Mucosa of stomach (tissue), 1 donor: ENCODE data around the gene SLCO2B1.

Experiments used
- H3K27me3 ChIP-seq: one replicate; pipeline ENCODE4 v1.7.0; 2013; ENCODE audit warnings: mild to moderate bottlenecking, low read length; ENCODE audit not compliant: control insufficient read depth, insufficient read depth
- H3K36me3 ChIP-seq: one replicate; pipeline ENCODE4 v1.7.0; 2013; ENCODE audit warnings: low read length; ENCODE audit not compliant: control insufficient read depth, insufficient read depth
- H3K4me1 ChIP-seq: one replicate; pipeline ENCODE4 v1.7.0; 2013; ENCODE audit warnings: mild to moderate bottlenecking, low read length; ENCODE audit not compliant: control insufficient read depth, insufficient read depth
- H3K4me3 ChIP-seq: one replicate; pipeline ENCODE4 v1.7.0; 2013; ENCODE audit warnings: low read length
- H3K9ac ChIP-seq: one replicate; pipeline ENCODE4 v1.7.0; 2013; ENCODE audit warnings: mild to moderate bottlenecking, low read length, moderate library complexity
- H3K9me3 ChIP-seq: one replicate; pipeline ENCODE4 v1.7.0; 2013; ENCODE audit warnings: mild to moderate bottlenecking, low read length, moderate library complexity; ENCODE audit not compliant: control insufficient read depth
- donor health status: Pancreatic carcinoma.

The SLCO2B1 gene

GRCh38 chr11:75147191-75147874, 3.6 kb upstream of the SLCO2B1 start:
- no peaks in the 10 kb centered on the region for H3K36me3 ChIP-seq
- H3K9me3 ChIP-seq = no peaks in the 10 kb centered on the region
- no peak overlapping the region for H3K9ac ChIP-seq
- H3K4me3 ChIP-seq = no peak overlapping the region
- no peaks in the 10 kb centered on the region for H3K27me3 ChIP-seq
- peaks cover 31% of the 10 kb centered on the region for H3K4me1 ChIP-seq

- Histone ChIP-seq H3K9me3 (no peaks in the 10 kb centered on the region), H3K27me3 (no peaks in the 10 kb centered on the region), H3K4me3 (no peak overlapping the region), H3K9ac (no peak overlapping the region), H3K4me1 (peaks cover 36% of the 10 kb centered on the region), H3K36me3 (no peaks in the 10 kb centered on the region)
These were observed 3.0 kb upstream of the SLCO2B1 start for GRCh38 chr11:75147875-75148263.

GRCh38 chr11:75148436-75148983, 2.4 kb upstream of the SLCO2B1 start:
- Histone ChIP-seq H3K36me3 (no peaks in the 10 kb centered on the region), H3K9me3 (no peaks in the 10 kb centered on the region), H3K4me1 (peaks cover 43% of the 10 kb centered on the region), H3K4me3 (no peak overlapping the region), H3K27me3 (no peaks in the 10 kb centered on the region), H3K9ac (no peak overlapping the region)

GRCh38 chr11:75149766-75150465, 991 bp upstream of the SLCO2B1 start:
- no peak overlapping the region for H3K9ac ChIP-seq
- no peaks in the 10 kb centered on the region for H3K9me3 ChIP-seq
- no peaks in the 10 kb centered on the region for H3K27me3 ChIP-seq
- H3K4me1 ChIP-seq = peaks cover 53% of the 10 kb centered on the region
- no peak overlapping the region for H3K4me3 ChIP-seq
- H3K36me3 ChIP-seq = no peaks in the 10 kb centered on the region

- H3K4me3 ChIP-seq = peak overlapping the region; percentile 32
- H3K4me1 ChIP-seq = peaks cover 65% of the 10 kb centered on the region
- peak overlapping the region; percentile 3 for H3K9ac ChIP-seq
These were observed 590 bp downstream of the SLCO2B1 start for GRCh38 chr11:75151346-75152047.

GRCh38 chr11:75152090-75152489, 1.2 kb downstream of the SLCO2B1 start:
- no peaks in the 10 kb centered on the region for H3K9me3 ChIP-seq
- no peaks in the 10 kb centered on the region for H3K27me3 ChIP-seq
- H3K4me1 ChIP-seq = peaks cover 70% of the 10 kb centered on the region
- H3K4me3 ChIP-seq = no peak overlapping the region
- no peaks in the 10 kb centered on the region for H3K36me3 ChIP-seq
- H3K9ac ChIP-seq = peak overlapping the region; percentile 11

More at GRCh38 chr11:75151346-75152047, 590 bp downstream of the SLCO2B1 start:
- H3K27me3 ChIP-seq = no peaks in the 10 kb centered on the region
- no peaks in the 10 kb centered on the region for H3K9me3 ChIP-seq
- no peaks in the 10 kb centered on the region for H3K36me3 ChIP-seq

GRCh38 chr11:75152651-75153427, 1.9 kb downstream of the SLCO2B1 start:
- H3K4me1 ChIP-seq = peaks cover 70% of the 10 kb centered on the region
- H3K9ac ChIP-seq = peak overlapping the region; percentile 11

GRCh38 chr11:75154646-75155569, 4.0 kb downstream of the SLCO2B1 start:
- no peak overlapping the region for H3K9ac ChIP-seq
- H3K36me3 ChIP-seq = no peaks in the 10 kb centered on the region
- H3K4me3 ChIP-seq = no peak overlapping the region
- H3K4me1 ChIP-seq = peaks cover 84% of the 10 kb centered on the region
- no peaks in the 10 kb centered on the region for H3K27me3 ChIP-seq
- H3K9me3 ChIP-seq = no peaks in the 10 kb centered on the region

More at GRCh38 chr11:75152651-75153427, 1.9 kb downstream of the SLCO2B1 start:
- no peaks in the 10 kb centered on the region for H3K27me3 ChIP-seq
- no peaks in the 10 kb centered on the region for H3K9me3 ChIP-seq
- no peaks in the 10 kb centered on the region for H3K36me3 ChIP-seq
- H3K4me3 ChIP-seq = no peak overlapping the region

GRCh38 chr11:75155570-75156422, 4.9 kb downstream of the SLCO2B1 start:
- H3K36me3 ChIP-seq = no peaks in the 10 kb centered on the region
- no peaks in the 10 kb centered on the region for H3K27me3 ChIP-seq
- peaks cover 84% of the 10 kb centered on the region for H3K4me1 ChIP-seq
- no peak overlapping the region for H3K9ac ChIP-seq
- H3K4me3 ChIP-seq = no peak overlapping the region
- H3K9me3 ChIP-seq = no peaks in the 10 kb centered on the region

GRCh38 chr11:75158241-75158640, 7.3 kb downstream of the SLCO2B1 start:
- H3K9ac ChIP-seq = no peak overlapping the region
- no peaks in the 10 kb centered on the region for H3K27me3 ChIP-seq
- peaks cover 79% of the 10 kb centered on the region for H3K4me1 ChIP-seq
- H3K9me3 ChIP-seq = no peaks in the 10 kb centered on the region
- H3K4me3 ChIP-seq = no peak overlapping the region
- no peaks in the 10 kb centered on the region for H3K36me3 ChIP-seq
